A673 (cell line): ENCODE measurements around the gene EIF2B2. TPM values are rescaled to one million over a fixed set of nuclear protein-coding genes. Genes with fewer than 3 reads are reported as not detected.
"Not testable (repeated sequence)": the region's sequence is repeated elsewhere in the genome, so short reads cannot be mapped to it uniquely, and the experiment has no call there.

ENCODE experiments used
- BruUV-seq: library from RNA; stranded (reverse); fragments of 400-500 nt; replicated peaks from 2 replicates; lab custom pipeline; 2021; lab: Mats Ljungman, UMichigan
- CTCF ChIA-PET: fragments of 300-600 bp; sonication (Branson Sonifier 250); formaldehyde crosslinking; loops from one replicate; lab custom pipeline; 2022; ENCODE audit warnings: antibody characterized with exemption; lab: Charles Lee
- POLR2A ChIA-PET: fragments of 300-600 bp; sonication (Branson Sonifier 250); formaldehyde crosslinking; loops from one replicate; lab custom pipeline; 2022; ENCODE audit warnings: antibody characterized with exemption; ENCODE audit not compliant: low non-redundant PET; lab: Charles Lee
- DNase-seq: peaks from one replicate; pipeline ENCODE4 v3.0.0-alpha.2; 2015; ENCODE audit warnings: low spot score
- H3K27ac ChIP-seq: fragments of 200-600 bp; sonication (generic); 2 replicates; pipeline ENCODE4 v1.5.1; 2016; ENCODE audit warnings: mixed run types, low read depth, mild to moderate bottlenecking, mixed read lengths, antibody characterized with exemption, low read length; ENCODE audit not compliant: poor library complexity, severe bottlenecking
- H3K27me3 ChIP-seq: fragments of 200-600 bp; sonication (generic); replicated peaks from 2 replicates; pipeline ENCODE4 v1.6.1; 2017; ENCODE audit warnings: mixed run types, low read depth, mild to moderate bottlenecking, mixed read lengths, antibody characterized with exemption, low read length; ENCODE audit not compliant: insufficient read depth, poor library complexity
- H3K36me3 ChIP-seq: fragments of 200-600 bp; sonication (generic); 2 replicates; pipeline ENCODE4 v1.6.1; 2016; ENCODE audit warnings: mixed run types, mild to moderate bottlenecking, mixed read lengths, antibody characterized with exemption, low read length; ENCODE audit not compliant: insufficient read depth, poor library complexity, severe bottlenecking
- H3K4me1 ChIP-seq: fragments of 200-600 bp; sonication (generic); 2 replicates; pipeline ENCODE4 v1.6.1; 2017; ENCODE audit warnings: mixed run types, mild to moderate bottlenecking, mixed read lengths, antibody characterized with exemption, low read length; ENCODE audit not compliant: insufficient read depth, poor library complexity, severe bottlenecking
- H3K4me3 ChIP-seq: fragments of 200-600 bp; sonication (generic); 2 replicates; pipeline ENCODE4 v1.5.1; 2016; ENCODE audit warnings: low read depth, mixed run types, mild to moderate bottlenecking, mixed read lengths, low read length; ENCODE audit not compliant: poor library complexity, severe bottlenecking
- H3K9me3 ChIP-seq: fragments of 200-600 bp; sonication (generic); 2 replicates; pipeline ENCODE4 v1.6.1; 2016; ENCODE audit warnings: mixed run types, low read depth, mild to moderate bottlenecking, mixed read lengths, antibody characterized with exemption, low read length; ENCODE audit not compliant: poor library complexity, severe bottlenecking
- CTCF ChIP-seq: fragments of 300-800, 200-600 bp; sonication (generic); conservative IDR thresholded peaks from 2 replicates; pipeline ENCODE4 v1.5.1; 2017; ENCODE audit warnings: low read depth, mild to moderate bottlenecking, antibody characterized with exemption, low read length, moderate library complexity, mixed read lengths
- EZH2 ChIP-seq: fragments of 200-600 bp; sonication (generic); IDR thresholded peaks from 2 replicates; pipeline ENCODE4 v1.6.1; 2017; ENCODE audit warnings: borderline replicate concordance, low read depth, mild to moderate bottlenecking, mixed read lengths, antibody characterized with exemption, low read length; ENCODE audit not compliant: poor library complexity, severe bottlenecking
- intact Hi-C: fragments of 100-400 bp; cut with micrococcal nuclease; formaldehyde crosslinking; loops from one replicate; pipeline ENCODE4 v1.10.0; 2022; ENCODE audit not compliant: unreplicated experiment
- total RNA-seq: library from RNA; stranded (reverse); gene quantifications from 2 replicates; pipeline ENCODE4 v1.2.3, GENCODE V29; 2021

Gene EIF2B2
- total RNA-seq, 1 experiment from 2014 or later: 106 TPM

GRCh38 chr14:74988131-74988530 is 14.6 kb upstream of the EIF2B2 start:
- Histone ChIP-seq H3K27ac (no peak overlapping the region), H3K4me1 (no peaks in the 10 kb centered on the region), H3K36me3 (no peaks in the 10 kb centered on the region), H3K9me3 (no peaks in the 10 kb centered on the region), H3K4me3 (no peak overlapping the region), H3K27me3 (no peaks in the 10 kb centered on the region)
- no peak for TF ChIP-seq CTCF
- no peak for TF ChIP-seq EZH2
- ChIA-PET POLR2A (no interaction called here), CTCF (no interaction called here)
- no peak for DNase-seq
- BruUV-seq: no TSS peak
- intact Hi-C loops: no loop called here

- Histone ChIP-seq H3K36me3 (no peaks in the 10 kb centered on the region), H3K4me3 (no peak overlapping the region), H3K9me3 (no peaks in the 10 kb centered on the region), H3K27me3 (no peaks in the 10 kb centered on the region), H3K4me1 (no peaks in the 10 kb centered on the region), H3K27ac (no peak overlapping the region)
- POLR2A ChIA-PET: no interaction called here
- CTCF ChIA-PET: no interaction called here
- intact Hi-C loops: no loop called here
- no TSS peak for BruUV-seq
- no peak for TF ChIP-seq CTCF
- TF ChIP-seq EZH2: no peak
- no peak for DNase-seq
Observed at GRCh38 chr14:74988993-74989392, 13.7 kb upstream of the EIF2B2 start.

DNA sequence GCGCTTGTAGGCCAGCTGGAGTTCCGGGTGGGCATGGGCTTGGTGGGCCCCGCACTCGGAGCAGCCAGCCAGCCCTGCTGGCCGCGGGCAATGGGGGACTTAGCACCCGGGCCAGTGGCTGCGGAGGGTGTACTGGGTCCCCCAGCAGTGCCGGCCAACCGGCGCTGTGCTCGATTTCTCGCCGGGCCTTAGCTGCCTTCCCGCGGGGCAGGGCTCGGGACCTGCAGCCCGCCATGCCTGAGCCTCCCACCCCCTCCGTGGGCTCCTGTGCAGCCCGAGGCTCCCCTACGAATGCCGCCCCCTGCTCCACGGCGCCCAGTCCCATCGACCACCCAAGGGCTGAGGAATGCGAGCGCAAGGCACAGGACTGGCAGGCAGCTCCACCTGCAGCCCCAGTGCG is 8.5 kb upstream of the EIF2B2 start:
- H3K9me3 ChIP-seq, H3K4me3 ChIP-seq, POLR2A ChIA-PET, H3K4me1 ChIP-seq, BruUV-seq, intact Hi-C loops, CTCF ChIA-PET, H3K36me3 ChIP-seq, H3K27ac ChIP-seq, H3K27me3 ChIP-seq, DNase-seq: not testable (repeated sequence)

GRCh38 chr14:74995781-74996180 is 6.9 kb upstream of the EIF2B2 start:
- intact Hi-C loops, H3K36me3 ChIP-seq, BruUV-seq, H3K4me1 ChIP-seq, H3K27ac ChIP-seq, CTCF ChIA-PET, POLR2A ChIA-PET, H3K9me3 ChIP-seq, H3K27me3 ChIP-seq, DNase-seq, H3K4me3 ChIP-seq: not testable (repeated sequence)
